ENCODE data around the gene LMTK2. TPM values are rescaled to one million over a fixed set of nuclear protein-coding genes. Genes with fewer than 3 reads are reported as not detected.

Gene LMTK2
- total RNA-seq, 1 experiment from 2014 or later: 16.1 TPM

- H3K36me3 ChIP-seq: 0 out of 2 replicates have a peak, but pooled peaks cover 4% of the 10 kb centered on the region
- H3K9me3 ChIP-seq (replicated peaks): no peaks in the 10 kb centered on the region
- no peak for DNase-seq
- peaks cover 5% of the 10 kb centered on the region; the same call in 1 of the 2 replicates for H3K4me1 ChIP-seq
- no peaks in the 10 kb centered on the region for H3K27me3 ChIP-seq
- no peak overlapping the region for H3K4me3 ChIP-seq
- H3K27ac ChIP-seq: no peak overlapping the region
Observed at GRCh38 chr7:98257701-98258100, 151.0 kb downstream of the LMTK2 start.

Other genes starting within 250 kb of the LMTK2 start
- 14.9 and 19.8 TPM in 2 replicates for gene ASNS, start 234.5 kb upstream of the LMTK2 start, total RNA-seq (2014; rRNA removed; shearing (Covaris generic))
- not detected in 2 replicates for gene OCM2, start 116.7 kb upstream of the LMTK2 start, total RNA-seq (2014; rRNA removed; shearing (Covaris generic))
- gene BHLHA15, start 104.6 kb downstream of the LMTK2 start, total RNA-seq (2014; rRNA removed; shearing (Covaris generic)): not detected in 2 replicates
- gene TECPR1, start 145.4 kb downstream of the LMTK2 start, total RNA-seq (2014; rRNA removed; shearing (Covaris generic)): 12.9 and 14.5 TPM in 2 replicates
- gene BRI3, start 174.8 kb downstream of the LMTK2 start, total RNA-seq (2014; rRNA removed; shearing (Covaris generic)): 43.7 and 51.9 TPM in 2 replicates